IPS-18a (cell line): ENCODE data around the gene OGDHL.

Experiments
- H3K27ac ChIP-seq: one replicate; pipeline ENCODE4 v1.5.1; 2013; ENCODE audit warnings: low read length
- H3K27me3 ChIP-seq: one replicate; pipeline ENCODE4 v1.6.1; 2013; ENCODE audit warnings: mild to moderate bottlenecking, low read length; ENCODE audit not compliant: control insufficient read depth, insufficient read depth
- H3K36me3 ChIP-seq: one replicate; pipeline ENCODE4 v1.6.1; 2013; ENCODE audit warnings: low read depth, low read length; ENCODE audit not compliant: control insufficient read depth
- H3K4me1 ChIP-seq: one replicate; pipeline ENCODE4 v1.6.1; 2013; ENCODE audit warnings: low read depth, low read length; ENCODE audit not compliant: control insufficient read depth
- H3K4me3 ChIP-seq: one replicate; pipeline ENCODE4 v1.5.1; 2013; ENCODE audit warnings: low read length
- H3K9ac ChIP-seq: one replicate; pipeline ENCODE4 v1.6.1; 2013; ENCODE audit warnings: mild to moderate bottlenecking, low read length, moderate library complexity
- H3K9me3 ChIP-seq: one replicate; pipeline ENCODE4 v1.6.1; 2013; ENCODE audit warnings: low read depth, low read length; ENCODE audit not compliant: control insufficient read depth

Gene OGDHL

DNA sequence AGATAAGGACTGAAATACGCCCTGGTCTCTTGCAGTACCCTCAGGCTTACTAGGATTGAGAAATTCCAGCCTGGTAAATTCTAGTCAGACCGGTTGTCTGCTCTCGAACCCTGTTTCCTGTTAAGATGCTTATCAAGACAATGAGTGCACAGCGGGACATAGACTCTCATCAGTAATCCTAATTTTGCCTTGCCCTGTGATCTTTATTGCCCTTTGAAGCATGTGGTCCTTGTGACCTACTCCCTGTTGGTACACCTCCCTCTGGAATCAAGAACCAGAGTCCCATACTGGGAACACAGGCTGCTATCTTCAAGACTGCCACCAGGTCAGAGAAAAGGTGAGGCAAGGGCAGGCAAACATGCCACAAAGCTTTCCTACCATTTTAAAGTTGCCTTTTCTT lies 75.5 kb downstream of the OGDHL start:
- no peak overlapping the region for H3K4me3 ChIP-seq
- H3K4me1 ChIP-seq: peaks cover 36% of the 10 kb centered on the region
- H3K36me3 ChIP-seq: no peaks in the 10 kb centered on the region
- peaks cover 5% of the 10 kb centered on the region for H3K9me3 ChIP-seq
- H3K27me3 ChIP-seq: peaks cover 51% of the 10 kb centered on the region
- no peak overlapping the region for H3K9ac ChIP-seq
- no peak overlapping the region for H3K27ac ChIP-seq
